Type B pancreatic cell (in vitro differentiated cells): Measurements from ENCODE around the gene SVBP. TPM values are rescaled to one million over a fixed set of nuclear protein-coding genes. Genes with fewer than 3 reads are reported as not detected.

Experiments used
- DNase-seq: peaks from one replicate; pipeline ENCODE4 v3.0.0; 2021; ENCODE audit warnings: mixed read lengths; ENCODE audit not compliant: unreplicated experiment; ENCODE audit errors: extremely low spot score
- H3K27ac Mint-ChIP-seq: 2 replicates; pipeline ENCODE4 v1.8.0; 2021; ENCODE audit warnings: mild to moderate bottlenecking, mixed read lengths
- H3K27me3 Mint-ChIP-seq: 2 replicates; pipeline ENCODE4 v1.8.0; 2021; ENCODE audit warnings: mixed read lengths
- H3K36me3 Mint-ChIP-seq: 2 replicates; pipeline ENCODE4 v1.8.0; 2021; ENCODE audit warnings: mixed read lengths
- H3K4me1 Mint-ChIP-seq: one replicate; pipeline ENCODE4 v1.8.0; 2021; ENCODE audit warnings: mixed read lengths; ENCODE audit not compliant: unreplicated experiment
- H3K4me3 Mint-ChIP-seq: 2 replicates; pipeline ENCODE4 v1.8.0; 2021; ENCODE audit warnings: mild to moderate bottlenecking, mixed read lengths
- H3K9me3 Mint-ChIP-seq: 2 replicates; pipeline ENCODE4 v1.8.0; 2021; ENCODE audit warnings: mixed read lengths
- CTCF ChIP-seq: fragments of 200-600 bp; sonication (generic); conservative IDR thresholded peaks from 2 replicates; pipeline ENCODE4 v1.5.0; 2021; ENCODE audit warnings: antibody characterized with exemption, mild to moderate bottlenecking
- total RNA-seq: library from RNA; stranded (reverse); gene quantifications from 2 replicates; pipeline ENCODE4 v1.2.1, GENCODE V29; 2021; ENCODE audit warnings: low replicate concordance

SVBP gene
- total RNA-seq, 1 donor from 2014 or later: 42.9 TPM

GRCh38 chr1:42793824-42794223 lies 23.4 kb downstream of the SVBP start:
- DNase-seq: no peak
- peaks cover 5% of the 10 kb centered on the region for H3K27me3 Mint-ChIP-seq
- no peaks in the 10 kb centered on the region for H3K4me1 Mint-ChIP-seq
- H3K4me3 Mint-ChIP-seq: no peak overlapping the region
- no peak for TF ChIP-seq CTCF
- no peaks in the 10 kb centered on the region for H3K9me3 Mint-ChIP-seq
- no peak overlapping the region for H3K27ac Mint-ChIP-seq
- H3K36me3 Mint-ChIP-seq: no peaks in the 10 kb centered on the region

DNA sequence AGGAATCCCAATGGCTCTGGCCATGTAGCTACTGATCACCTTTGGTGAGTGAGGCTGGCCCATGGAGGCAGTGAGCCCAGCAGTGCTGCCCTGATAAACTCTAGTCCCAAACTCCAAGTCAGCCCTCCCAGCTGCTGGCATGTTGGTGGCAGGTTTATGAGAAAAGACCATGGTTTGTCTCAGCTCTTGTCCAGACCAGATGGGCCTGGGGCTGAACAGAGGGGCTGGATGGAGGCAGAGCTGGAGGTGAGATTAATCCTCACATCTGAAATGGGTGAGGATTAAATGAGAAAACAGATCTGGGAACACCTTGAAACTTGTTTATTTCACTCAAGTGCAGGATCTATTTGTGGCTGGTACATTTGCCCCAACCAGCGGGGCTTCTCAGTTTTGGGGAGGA lies 29.2 kb downstream of the SVBP start:
- Mint-ChIP-seq H3K4me1 (no peaks in the 10 kb centered on the region), H3K4me3 (no peak overlapping the region), H3K36me3 (peaks cover 4% of the 10 kb centered on the region), H3K27me3 (no peaks in the 10 kb centered on the region), H3K27ac (no peak overlapping the region), H3K9me3 (no peaks in the 10 kb centered on the region)
- no peak for DNase-seq
- TF ChIP-seq CTCF: no peak

DNA sequence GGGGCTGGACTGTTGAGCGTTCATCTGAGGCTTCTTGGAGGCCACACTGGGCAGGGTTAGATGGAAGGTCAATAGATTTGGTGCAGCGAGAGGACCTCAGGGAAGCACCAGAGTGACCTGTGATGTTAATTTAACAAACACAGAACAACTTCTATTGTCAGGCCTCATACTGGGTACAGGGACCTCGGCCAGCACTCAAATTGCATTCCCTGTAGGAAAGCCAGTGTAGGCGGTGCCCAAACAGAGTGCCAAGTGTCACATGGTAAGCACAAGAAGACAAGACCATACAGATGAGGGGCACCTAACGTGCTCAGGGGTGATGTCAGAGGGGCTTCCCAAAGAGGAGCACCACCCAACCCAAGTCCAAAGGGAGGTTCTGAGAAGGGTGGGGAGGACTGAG lies 31.1 kb downstream of the SVBP start:
- Mint-ChIP-seq H3K36me3 (peaks cover 10% of the 10 kb centered on the region), H3K27me3 (no peaks in the 10 kb centered on the region), H3K4me1 (no peaks in the 10 kb centered on the region), H3K4me3 (no peak overlapping the region), H3K9me3 (no peaks in the 10 kb centered on the region), H3K27ac (no peak overlapping the region)
- DNase-seq: no peak
- no peak for TF ChIP-seq CTCF

DNA sequence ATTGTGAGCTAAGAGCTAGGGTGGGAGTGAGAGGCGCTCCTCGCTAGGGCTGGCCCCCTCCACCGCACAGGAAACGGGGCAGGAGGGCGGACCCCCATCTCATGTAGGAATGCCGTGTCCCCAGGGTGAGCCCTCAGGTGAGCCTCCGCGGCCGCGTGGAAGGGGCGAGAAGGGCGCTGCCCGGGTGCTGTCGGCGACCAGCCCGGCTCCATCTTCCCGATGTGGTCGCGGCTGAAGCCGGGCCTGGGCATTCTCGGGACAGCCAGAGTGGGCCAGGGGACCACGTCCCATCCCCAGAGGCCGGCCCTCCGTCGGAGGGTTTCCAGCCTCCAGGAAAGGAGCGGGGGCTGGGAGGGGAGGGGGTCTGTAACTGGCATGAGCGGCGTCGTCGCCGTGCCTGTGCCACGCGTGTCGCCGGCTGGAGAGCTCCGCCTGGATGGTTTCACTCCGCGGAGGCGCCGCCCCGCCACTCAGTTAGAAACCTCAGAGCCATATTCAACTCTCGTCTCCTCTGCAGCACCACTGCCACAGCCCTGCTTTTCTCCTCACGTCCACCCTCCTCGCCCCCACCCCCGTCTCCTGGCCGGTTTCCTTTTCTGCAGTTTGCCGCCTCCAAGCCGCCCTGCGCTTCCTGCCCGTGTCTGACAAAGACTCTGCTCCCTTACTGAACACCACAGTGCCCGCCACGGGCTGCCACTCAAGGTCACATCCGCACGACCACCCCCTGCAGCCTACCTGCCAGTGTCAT lies 32.1 kb downstream of the SVBP start, which contains the start of gene TMEM269:
TMEM269 (plus strand) TSS at position 46 of the 748 bp plus-strand sequence. CDS start 4,903 bp downstream, outside the sequence.
- no peak within 1 kb of the TSS for H3K4me3 Mint-ChIP-seq
- TF ChIP-seq CTCF: no peak
- no peak for DNase-seq
- no peaks in the 10 kb centered on the region for H3K4me1 Mint-ChIP-seq
- H3K27me3 Mint-ChIP-seq: no peaks in the 10 kb centered on the region
- H3K9me3 Mint-ChIP-seq: no peaks in the 10 kb centered on the region
- no peak within 1 kb of the TSS for H3K27ac Mint-ChIP-seq
- peaks cover 17% of the 10 kb centered on the region for H3K36me3 Mint-ChIP-seq

GRCh38 chr1:42784547-42784945 lies 32.7 kb downstream of the SVBP start:
- Mint-ChIP-seq H3K4me1 (no peaks in the 10 kb centered on the region), H3K4me3 (no peak overlapping the region), H3K27ac (no peak overlapping the region), H3K9me3 (no peaks in the 10 kb centered on the region), H3K36me3 (peaks cover 20% of the 10 kb centered on the region), H3K27me3 (no peaks in the 10 kb centered on the region)
- no peak for DNase-seq
- no peak for TF ChIP-seq CTCF
